ENCODE data around the gene SBF2. TPM values are rescaled to one million over a fixed set of nuclear protein-coding genes. Genes with fewer than 3 reads are reported as not detected.

SBF2 gene
- total RNA-seq, 3 donors from 2014 or later = 74.8 to 91.9 (median 88.2) TPM

DNA sequence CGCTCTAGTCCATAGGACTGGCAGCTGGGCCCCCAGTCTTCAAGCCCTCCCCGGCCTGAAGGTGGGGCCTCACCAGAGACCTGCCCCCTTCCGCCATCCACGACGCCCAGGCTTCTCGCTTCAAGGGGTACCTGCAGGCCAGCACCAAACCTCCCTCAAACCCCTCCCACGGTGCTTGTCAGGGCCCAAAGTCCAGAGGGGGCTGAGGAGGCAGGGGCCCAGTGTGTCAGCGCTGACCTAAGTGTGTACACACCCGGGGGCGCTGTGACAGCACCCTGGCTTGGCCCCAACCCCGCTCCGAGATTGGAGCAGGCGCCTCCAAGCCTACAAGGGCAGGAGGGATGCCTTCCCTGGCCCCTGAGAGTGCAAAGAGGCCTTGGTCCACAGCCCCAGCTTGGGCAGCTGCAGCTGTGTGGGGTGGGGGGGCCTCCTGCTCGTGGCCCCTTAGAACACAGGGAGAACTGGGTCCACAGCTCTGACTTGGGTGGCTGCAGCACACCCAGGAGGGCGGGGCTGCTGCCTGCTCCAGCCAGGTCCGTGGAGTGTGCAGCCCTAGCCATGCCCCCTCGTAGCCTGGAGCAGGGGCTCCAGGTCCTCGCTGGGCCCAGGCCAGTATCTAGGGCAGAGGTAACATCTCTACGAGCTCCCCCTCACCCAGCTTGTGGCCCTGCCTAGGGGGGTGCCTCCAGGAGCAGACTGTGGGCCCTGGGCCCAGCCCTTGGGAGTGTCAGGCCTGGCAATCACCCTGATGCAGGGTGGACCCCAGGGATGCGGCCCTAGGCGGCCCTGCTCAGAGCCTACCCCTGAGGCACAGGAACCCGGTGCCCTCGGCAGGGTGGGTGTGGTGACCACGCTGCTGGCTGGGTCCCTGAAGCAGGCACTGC, 4.9 kb downstream of the SBF2 start:
- no peak for DNase-seq (ENCODE audit: low spot score in 2 of 2)
- no peak overlapping the region for H3K27ac ChIP-seq
- intact Hi-C loops (cut with DNase I; ENCODE audit: low total_unique reads) = no loop called here
- H3K27me3 ChIP-seq = no peaks in the 10 kb centered on the region
- no peak for TF ChIP-seq POLR2AphosphoS5 (IDR thresholded peaks at IDR 0.05)
- no peak overlapping the region for H3K4me3 ChIP-seq
- no peaks in the 10 kb centered on the region for H3K36me3 ChIP-seq
- no peaks in the 10 kb centered on the region for H3K4me1 ChIP-seq
- no peaks in the 10 kb centered on the region for H3K9me3 ChIP-seq

GRCh38 chr11:10287766-10288715, 6.0 kb downstream of the SBF2 start:
- Histone ChIP-seq H3K4me1 (no peaks in the 10 kb centered on the region), H3K4me3 (no peak overlapping the region), H3K9me3 (no peaks in the 10 kb centered on the region), H3K36me3 (no peaks in the 10 kb centered on the region), H3K27ac (no peak overlapping the region), H3K27me3 (no peaks in the 10 kb centered on the region)
- TF ChIP-seq POLR2AphosphoS5 (IDR thresholded peaks at IDR 0.05) = no peak
- TF ChIP-seq, protein P1, sequence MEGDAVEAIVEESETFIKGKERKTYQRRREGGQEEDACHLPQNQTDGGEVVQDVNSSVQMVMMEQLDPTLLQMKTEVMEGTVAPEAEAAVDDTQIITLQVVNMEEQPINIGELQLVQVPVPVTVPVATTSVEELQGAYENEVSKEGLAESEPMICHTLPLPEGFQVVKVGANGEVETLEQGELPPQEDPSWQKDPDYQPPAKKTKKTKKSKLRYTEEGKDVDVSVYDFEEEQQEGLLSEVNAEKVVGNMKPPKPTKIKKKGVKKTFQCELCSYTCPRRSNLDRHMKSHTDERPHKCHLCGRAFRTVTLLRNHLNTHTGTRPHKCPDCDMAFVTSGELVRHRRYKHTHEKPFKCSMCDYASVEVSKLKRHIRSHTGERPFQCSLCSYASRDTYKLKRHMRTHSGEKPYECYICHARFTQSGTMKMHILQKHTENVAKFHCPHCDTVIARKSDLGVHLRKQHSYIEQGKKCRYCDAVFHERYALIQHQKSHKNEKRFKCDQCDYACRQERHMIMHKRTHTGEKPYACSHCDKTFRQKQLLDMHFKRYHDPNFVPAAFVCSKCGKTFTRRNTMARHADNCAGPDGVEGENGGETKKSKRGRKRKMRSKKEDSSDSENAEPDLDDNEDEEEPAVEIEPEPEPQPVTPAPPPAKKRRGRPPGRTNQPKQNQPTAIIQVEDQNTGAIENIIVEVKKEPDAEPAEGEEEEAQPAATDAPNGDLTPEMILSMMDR (IDR thresholded peaks at IDR 0.05) = no peak
- DNase-seq (ENCODE audit: low spot score in 2 of 2) = no peak
- intact Hi-C loops (cut with DNase I; ENCODE audit: low total_unique reads) = no loop called here

DNA sequence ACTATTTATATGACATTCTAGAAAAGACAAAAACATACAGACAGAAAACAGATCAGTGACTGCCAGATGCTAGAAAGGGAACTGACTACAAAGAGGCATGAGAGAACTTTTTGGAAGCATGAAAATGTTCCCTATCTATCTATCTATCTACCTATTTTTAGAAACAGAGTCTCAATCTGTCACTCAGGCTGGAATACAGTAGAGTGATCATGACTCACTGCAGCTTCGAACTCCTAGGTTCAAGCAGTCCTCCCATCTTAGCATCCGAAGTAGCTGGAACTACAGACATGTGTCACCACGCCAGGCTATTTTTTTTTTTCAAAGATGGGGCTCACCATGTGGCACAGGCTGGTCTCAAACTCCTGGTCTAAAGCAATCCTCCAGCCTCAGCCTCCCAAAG, 6.9 kb downstream of the SBF2 start:
- H3K36me3 ChIP-seq = no peaks in the 10 kb centered on the region
- TF ChIP-seq, protein P1 (IDR thresholded peaks at IDR 0.05) = no peak
- no peak for TF ChIP-seq POLR2A (IDR thresholded peaks at IDR 0.05)
- TF ChIP-seq POLR2AphosphoS5 (IDR thresholded peaks at IDR 0.05) = no peak
- H3K27ac ChIP-seq = no peak overlapping the region
- no peak overlapping the region for H3K4me3 ChIP-seq
- DNase-seq (ENCODE audit: low spot score in 2 of 2) = no peak
- H3K9me3 ChIP-seq = no peaks in the 10 kb centered on the region
- H3K4me1 ChIP-seq = no peaks in the 10 kb centered on the region
- H3K27me3 ChIP-seq = no peaks in the 10 kb centered on the region
- intact Hi-C loops (cut with DNase I; ENCODE audit: low total_unique reads) = no loop called here

GRCh38 chr11:10285148-10285802, 8.7 kb downstream of the SBF2 start:
- Histone ChIP-seq H3K36me3 (no peaks in the 10 kb centered on the region), H3K27ac (no peak overlapping the region), H3K9me3 (no peaks in the 10 kb centered on the region), H3K4me1 (no peaks in the 10 kb centered on the region), H3K4me3 (no peak overlapping the region), H3K27me3 (no peaks in the 10 kb centered on the region)
- DNase-seq (ENCODE audit: low spot score in 2 of 2) = no peak
- intact Hi-C loops (cut with DNase I; ENCODE audit: low total_unique reads) = no loop called here
- TF ChIP-seq POLR2AphosphoS5 (IDR thresholded peaks at IDR 0.05) (no peak), POLR2A (IDR thresholded peaks at IDR 0.05) (no peak)
- TF ChIP-seq, protein P1 (IDR thresholded peaks at IDR 0.05) = no peak

DNA sequence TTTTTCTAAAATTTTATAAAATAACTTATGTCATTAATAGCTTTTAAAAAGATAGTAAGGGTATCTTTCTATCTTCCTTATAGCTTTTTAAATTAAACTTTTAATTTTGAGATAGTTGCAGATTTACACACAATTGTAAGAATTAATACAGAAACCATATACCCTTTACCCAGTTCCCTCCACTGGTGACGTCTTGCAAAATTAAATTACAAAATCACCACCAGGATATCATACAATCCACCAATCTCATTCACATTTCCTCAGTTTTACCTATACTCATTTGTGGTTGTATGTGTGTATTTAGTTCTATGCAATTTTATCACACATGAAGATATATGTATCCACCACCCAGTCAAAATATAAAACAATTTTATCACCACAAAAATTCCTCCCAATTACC, 10.0 kb downstream of the SBF2 start:
- Histone ChIP-seq H3K27me3 (no peaks in the 10 kb centered on the region), H3K4me1 (no peaks in the 10 kb centered on the region), H3K4me3 (no peak overlapping the region), H3K36me3 (no peaks in the 10 kb centered on the region), H3K9me3 (no peaks in the 10 kb centered on the region), H3K27ac (no peak overlapping the region)
- no peak for TF ChIP-seq POLR2A (IDR thresholded peaks at IDR 0.05)
- TF ChIP-seq, protein P1 (IDR thresholded peaks at IDR 0.05) = no peak
- no peak for TF ChIP-seq POLR2AphosphoS5 (IDR thresholded peaks at IDR 0.05)
- intact Hi-C loops (cut with DNase I; ENCODE audit: low total_unique reads) = no loop called here
- DNase-seq (ENCODE audit: low spot score in 2 of 2) = no peak
